HepG2 (cell line): ENCODE measurements around the gene DOK7. TPM values are rescaled to one million over a fixed set of nuclear protein-coding genes. Genes with fewer than 3 reads are reported as not detected.
A peak's percentile ranks its signal among the peaks of the same experiment; 100 is the strongest.

ENCODE experiments used
- ATAC-seq: fragments of 200-7000 bp; cut with Tn5 transposase; 3 replicates; pipeline ENCODE4 v1.9.1; 2020; ENCODE audit warnings: mild to moderate bottlenecking, moderate library complexity
- BruUV-seq: library from RNA; stranded (reverse); fragments of 400-500 nt; replicated peaks from 2 replicates; lab custom pipeline; 2021; lab: Mats Ljungman, UMichigan
- CTCF ChIA-PET: fragments of 300-600 bp; formaldehyde crosslinking; extraction: SDS; loops from one replicate; lab custom pipeline; 2021; ENCODE audit warnings: low total read pairs, inconsistent platforms, low intra/inter-chr PET ratio; lab: Yijun Ruan, JAX
- POLR2A ChIA-PET: fragments of 350-600 bp; sonication (Branson Sonifier 250); formaldehyde crosslinking; loops from one replicate; lab custom pipeline; 2020; ENCODE audit warnings: antibody characterized with exemption, inconsistent platforms; lab: Yijun Ruan, JAX
- DNase-seq: peaks from one replicate; pipeline ENCODE4 v3.0.0-alpha.2; 2015; ENCODE audit warnings: low spot score
- FAIRE-seq: peaks from 3 replicates; lab custom pipeline; 2011; peaks lifted over from hg19 to GRCh38; lab: Jason Lieb, UNC
- H2AFZ ChIP-seq: one replicate; pipeline ENCODE4 v1.6.1; 2011; ENCODE audit warnings: low read length, inconsistent platforms
- H3K27ac ChIP-seq: fragments of 300-600 bp; 3 replicates; pipeline ENCODE4 v1.8.0; 2011; ENCODE audit warnings: mixed run types, mild to moderate bottlenecking, mixed read lengths, low read length, inconsistent platforms; ENCODE audit not compliant: insufficient read depth; ENCODE audit errors: extremely low read length
- H3K27me3 ChIP-seq, 2 experiments: fragments of 200-600 bp in 1 of 2; 2 replicates in 1 of 2; 3 replicates in 1 of 2; pipeline versions ENCODE4 v1.6.0 to v1.8.0; 2011; ENCODE audit warnings: low read length in 2 of 2, mild to moderate bottlenecking in 2 of 2, moderate library complexity in 2 of 2, inconsistent platforms in 1 of 2; ENCODE audit not compliant: insufficient read depth in 2 of 2, control insufficient read depth in 1 of 2
- H3K36me3 ChIP-seq, 2 experiments: fragments of 200-600 bp in 1 of 2; replicated peaks in 1 of 2; 2 replicates in 1 of 2; 3 replicates in 1 of 2; pipeline versions ENCODE4 v1.5.1 to v1.8.0; 2011; ENCODE audit warnings: low read length in 2 of 2, inconsistent platforms in 1 of 2; ENCODE audit not compliant: insufficient read depth in 2 of 2, control insufficient read depth in 1 of 2
- H3K4me1 ChIP-seq: 2 replicates; pipeline ENCODE4 v1.5.1; 2012; ENCODE audit warnings: low read length, inconsistent platforms; ENCODE audit not compliant: insufficient read depth
- H3K4me2 ChIP-seq: 2 replicates; pipeline ENCODE4 v1.6.0; 2011; ENCODE audit warnings: low read depth, low read length, inconsistent platforms
- H3K4me3 ChIP-seq, 3 experiments: fragments of 200-600 bp in 1 of 3; sonication (generic), shearing (Covaris generic) in 1 of 3; replicated peaks in 1 of 3; 2 replicates each; pipeline ENCODE4 v1.5.1; 2011 to 2016; ENCODE audit warnings: low read length in 3 of 3, inconsistent platforms in 2 of 3, low read depth in 2 of 3, mild to moderate bottlenecking in 2 of 3, control low read depth in 1 of 3, mixed read lengths in 1 of 3; ENCODE audit not compliant: insufficient read depth in 1 of 3
- H3K79me2 ChIP-seq: one replicate; pipeline ENCODE4 v1.6.1; 2011; ENCODE audit warnings: low read length, inconsistent platforms; ENCODE audit not compliant: insufficient read depth
- H3K9ac ChIP-seq: 2 replicates; pipeline ENCODE4 v1.6.0; 2011; ENCODE audit warnings: mild to moderate bottlenecking, low read depth, low read length, inconsistent platforms; ENCODE audit not compliant: insufficient read depth
- H3K9me3 ChIP-seq: 2 replicates; pipeline ENCODE4 v1.5.1; 2012; ENCODE audit warnings: mild to moderate bottlenecking, low read length
- H4K20me1 ChIP-seq: 2 replicates; pipeline ENCODE4 v1.6.0; 2011; ENCODE audit warnings: inconsistent platforms, mild to moderate bottlenecking, low read length, moderate library complexity; ENCODE audit not compliant: insufficient read depth
- FOSL2 ChIP-seq: sonication (generic); formaldehyde crosslinking; IDR thresholded peaks from 2 replicates; pipeline ENCODE4 v1.4.0; 2020; ENCODE audit warnings: missing genetic modification reagents
- PPARG ChIP-seq: conservative IDR thresholded peaks from 2 replicates; pipeline ENCODE4 v1.6.1; 2016; ENCODE audit warnings: missing biosample characterization, missing genetic modification reagents
- RAD51 ChIP-seq: fragments of 450-650 bp; IDR thresholded peaks from 2 replicates; pipeline ENCODE4 v1.6.1; 2016; ENCODE audit warnings: borderline replicate concordance
- ZNF235 ChIP-seq: sonication (generic); formaldehyde crosslinking; IDR thresholded peaks from 2 replicates; pipeline ENCODE4 v1.8.1; 2023; ENCODE audit warnings: mild to moderate bottlenecking, missing genetic modification reagents, borderline replicate concordance
- ZNF569 ChIP-seq: sonication (generic); formaldehyde crosslinking; IDR thresholded peaks from 2 replicates; pipeline ENCODE4 v1.5.0; 2020; ENCODE audit warnings: mild to moderate bottlenecking, missing genetic modification reagents, moderate library complexity, borderline replicate concordance
- WGBS: methylation state at CpG from one replicate; pipeline ENCODE4 v1.1.6; 2017; ENCODE audit warnings: low lambda C conversion rate; 5-methylcytosine and 5-hydroxymethylcytosine counted together
- in situ Hi-C: cut with HindIII; loops from 2 replicates; pipeline ENCODE4 v1.10.0; 2017; ENCODE audit warnings: low pct_unique_long_range_greater_than_20kb; ENCODE audit not compliant: extremely low pct_ligation_motif_present
- intact Hi-C: fragments of 100-400 bp; cut with micrococcal nuclease; formaldehyde crosslinking; loops from one replicate; pipeline ENCODE4 v1.10.0; 2022; ENCODE audit not compliant: unreplicated experiment
- polyA plus RNA-seq, 8 experiments: library from polyadenylated mRNA; depleted of rRNA in 3 of 8; stranded (reverse) in 7 of 8; unstranded in 1 of 8; fragments of >200 nt; fragmentation: Illumina TruSeq in 4 of 8; extraction: Trizol in 4 of 8; gene quantifications; 2 replicates each; pipeline versions ENCODE4 v1.2.1 to v1.2.3, GENCODE V29; 2011 to 2016; ENCODE audit warnings: low read depth in 4 of 8, missing spikeins in 1 of 8, mixed read lengths in 1 of 8; ENCODE audit not compliant: insufficient read depth in 1 of 8
- total RNA-seq, 5 experiments: library from RNA; depleted of rRNA; stranded (reverse); fragments of >200 nt; fragmentation: Illumina TruSeq; extraction: Trizol; gene quantifications; 2 replicates each; pipeline ENCODE4 v1.2.3, GENCODE V29; 2016; ENCODE audit warnings: low read depth in 1 of 5
- TF ChIP-seq, protein P1 (sequence below): sonication (generic); formaldehyde crosslinking; IDR thresholded peaks from 2 replicates; pipeline ENCODE4 v1.5.0; 2020; ENCODE audit warnings: mild to moderate bottlenecking, missing genetic modification reagents
- TF ChIP-seq, protein P2 (sequence below): sonication (generic); formaldehyde crosslinking; IDR thresholded peaks from 2 replicates; pipeline ENCODE4 v1.4.0; 2020; ENCODE audit warnings: missing genetic modification reagents
- TF ChIP-seq, protein P3 (sequence below): sonication (generic); formaldehyde crosslinking; IDR thresholded peaks from 2 replicates; pipeline ENCODE4 v1.8.0; 2022; ENCODE audit warnings: missing genetic modification reagents, mild to moderate bottlenecking, borderline replicate concordance
- TF ChIP-seq, protein P4 (sequence below): sonication (generic); formaldehyde crosslinking; IDR thresholded peaks from 2 replicates; pipeline ENCODE4 v1.5.0; 2020; ENCODE audit warnings: missing genetic modification reagents
- TF ChIP-seq, protein P5 (sequence below): sonication (generic); formaldehyde crosslinking; IDR thresholded peaks from 2 replicates; pipeline ENCODE4 v1.4.0; 2020; ENCODE audit warnings: mild to moderate bottlenecking, missing genetic modification reagents
- TF ChIP-seq, protein P6 (sequence below): sonication (generic); formaldehyde crosslinking; IDR thresholded peaks from 2 replicates; pipeline ENCODE4 v1.4.0; 2020; ENCODE audit warnings: missing genetic modification reagents, low read depth, mild to moderate bottlenecking, borderline replicate concordance

DOK7 gene
- total and polyA plus RNA-seq, 2 of the 13 experiments (the other 11 are each of a cell fraction or from before 2014, with no cell fraction given) = 0.03 to 0.07 TPM

DNA sequence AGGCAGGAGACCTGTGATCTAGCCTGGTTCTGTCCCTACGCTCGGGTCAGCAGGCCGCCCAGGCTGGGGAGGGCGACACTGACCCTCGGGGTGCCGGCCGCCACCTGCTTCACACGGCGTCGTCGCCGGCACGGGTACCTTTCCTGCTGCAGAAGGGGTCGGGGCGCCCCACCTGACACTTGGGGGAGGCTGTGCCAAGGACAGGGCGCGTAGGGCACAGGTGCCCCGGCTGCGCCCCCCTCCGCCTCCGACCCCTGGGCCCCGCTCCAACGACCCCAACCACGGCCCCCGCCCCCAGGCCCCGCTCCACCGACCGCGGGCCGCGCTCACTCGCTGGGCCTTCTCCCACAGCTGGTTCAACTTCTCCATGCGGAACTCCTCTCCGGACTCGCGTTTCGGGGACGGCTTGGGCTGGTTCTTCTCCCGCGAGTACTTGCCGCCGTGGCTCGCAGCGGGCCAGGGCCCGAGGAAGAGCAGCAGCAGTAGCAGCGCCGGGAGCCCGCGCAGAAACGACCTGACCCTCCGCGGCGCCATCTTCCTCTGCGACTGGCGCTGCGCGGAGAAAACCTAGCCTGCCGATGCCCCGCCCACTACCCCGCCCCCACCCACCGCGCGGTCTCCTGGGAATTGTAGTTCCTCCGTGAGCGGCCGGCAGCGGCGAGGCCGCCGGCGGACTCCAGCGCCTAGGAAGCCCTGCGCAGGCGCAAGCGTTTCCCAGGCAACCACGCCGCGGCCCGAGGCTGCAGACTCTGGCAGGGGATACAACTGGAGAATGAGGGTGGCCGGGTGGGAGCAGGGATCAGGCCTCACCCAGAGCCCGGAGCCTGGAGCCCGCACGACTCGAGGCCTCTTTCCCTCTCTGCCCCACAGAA lies 69.0 kb downstream of the DOK7 start, which contains the start of gene LRPAP1:
Gene LRPAP1, minus strand, starts transcription at position 544 of the 872 bp plus-strand sequence. Its CDS starts 10 bp downstream, at position 534.
- no peak within 1 kb of the TSS for H2AFZ ChIP-seq
- TF ChIP-seq, protein P1, sequence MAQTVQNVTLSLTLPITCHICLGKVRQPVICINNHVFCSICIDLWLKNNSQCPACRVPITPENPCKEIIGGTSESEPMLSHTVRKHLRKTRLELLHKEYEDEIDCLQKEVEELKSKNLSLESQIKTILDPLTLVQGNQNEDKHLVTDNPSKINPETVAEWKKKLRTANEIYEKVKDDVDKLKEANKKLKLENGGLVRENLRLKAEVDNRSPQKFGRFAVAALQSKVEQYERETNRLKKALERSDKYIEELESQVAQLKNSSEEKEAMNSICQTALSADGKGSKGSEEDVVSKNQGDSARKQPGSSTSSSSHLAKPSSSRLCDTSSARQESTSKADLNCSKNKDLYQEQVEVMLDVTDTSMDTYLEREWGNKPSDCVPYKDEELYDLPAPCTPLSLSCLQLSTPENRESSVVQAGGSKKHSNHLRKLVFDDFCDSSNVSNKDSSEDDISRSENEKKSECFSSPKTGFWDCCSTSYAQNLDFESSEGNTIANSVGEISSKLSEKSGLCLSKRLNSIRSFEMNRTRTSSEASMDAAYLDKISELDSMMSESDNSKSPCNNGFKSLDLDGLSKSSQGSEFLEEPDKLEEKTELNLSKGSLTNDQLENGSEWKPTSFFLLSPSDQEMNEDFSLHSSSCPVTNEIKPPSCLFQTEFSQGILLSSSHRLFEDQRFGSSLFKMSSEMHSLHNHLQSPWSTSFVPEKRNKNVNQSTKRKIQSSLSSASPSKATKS (CRISPR knock-in tag) = no peak
- TF ChIP-seq, protein P2, sequence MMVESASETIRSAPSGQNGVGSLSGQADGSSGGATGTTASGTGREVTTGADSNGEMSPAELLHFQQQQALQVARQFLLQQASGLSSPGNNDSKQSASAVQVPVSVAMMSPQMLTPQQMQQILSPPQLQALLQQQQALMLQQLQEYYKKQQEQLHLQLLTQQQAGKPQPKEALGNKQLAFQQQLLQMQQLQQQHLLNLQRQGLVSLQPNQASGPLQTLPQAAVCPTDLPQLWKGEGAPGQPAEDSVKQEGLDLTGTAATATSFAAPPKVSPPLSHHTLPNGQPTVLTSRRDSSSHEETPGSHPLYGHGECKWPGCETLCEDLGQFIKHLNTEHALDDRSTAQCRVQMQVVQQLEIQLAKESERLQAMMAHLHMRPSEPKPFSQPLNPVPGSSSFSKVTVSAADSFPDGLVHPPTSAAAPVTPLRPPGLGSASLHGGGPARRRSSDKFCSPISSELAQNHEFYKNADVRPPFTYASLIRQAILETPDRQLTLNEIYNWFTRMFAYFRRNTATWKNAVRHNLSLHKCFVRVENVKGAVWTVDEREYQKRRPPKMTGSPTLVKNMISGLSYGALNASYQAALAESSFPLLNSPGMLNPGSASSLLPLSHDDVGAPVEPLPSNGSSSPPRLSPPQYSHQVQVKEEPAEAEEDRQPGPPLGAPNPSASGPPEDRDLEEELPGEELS (CRISPR knock-in tag) = 0 out of 2 replicates have a peak, but pooled peaks have one; percentile 18
- TF ChIP-seq, protein P3, sequence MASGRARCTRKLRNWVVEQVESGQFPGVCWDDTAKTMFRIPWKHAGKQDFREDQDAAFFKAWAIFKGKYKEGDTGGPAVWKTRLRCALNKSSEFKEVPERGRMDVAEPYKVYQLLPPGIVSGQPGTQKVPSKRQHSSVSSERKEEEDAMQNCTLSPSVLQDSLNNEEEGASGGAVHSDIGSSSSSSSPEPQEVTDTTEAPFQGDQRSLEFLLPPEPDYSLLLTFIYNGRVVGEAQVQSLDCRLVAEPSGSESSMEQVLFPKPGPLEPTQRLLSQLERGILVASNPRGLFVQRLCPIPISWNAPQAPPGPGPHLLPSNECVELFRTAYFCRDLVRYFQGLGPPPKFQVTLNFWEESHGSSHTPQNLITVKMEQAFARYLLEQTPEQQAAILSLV (CRISPR knock-in tag) = peak; percentile 71; the same call in 1 of the 2 replicates
- TF ChIP-seq RAD51 (no peak), PPARG (CRISPR knock-in tag) (no peak), FOSL2 (CRISPR knock-in tag) (peak; percentile 22; the same call in 1 of the 2 replicates), ZNF235 (no peak), ZNF569 (CRISPR knock-in tag) (no peak)
- TF ChIP-seq, protein P4, sequence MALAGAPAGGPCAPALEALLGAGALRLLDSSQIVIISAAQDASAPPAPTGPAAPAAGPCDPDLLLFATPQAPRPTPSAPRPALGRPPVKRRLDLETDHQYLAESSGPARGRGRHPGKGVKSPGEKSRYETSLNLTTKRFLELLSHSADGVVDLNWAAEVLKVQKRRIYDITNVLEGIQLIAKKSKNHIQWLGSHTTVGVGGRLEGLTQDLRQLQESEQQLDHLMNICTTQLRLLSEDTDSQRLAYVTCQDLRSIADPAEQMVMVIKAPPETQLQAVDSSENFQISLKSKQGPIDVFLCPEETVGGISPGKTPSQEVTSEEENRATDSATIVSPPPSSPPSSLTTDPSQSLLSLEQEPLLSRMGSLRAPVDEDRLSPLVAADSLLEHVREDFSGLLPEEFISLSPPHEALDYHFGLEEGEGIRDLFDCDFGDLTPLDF (CRISPR knock-in tag) = peak; percentile 46; the same call in 1 of the 2 replicates
- TF ChIP-seq, protein P5, sequence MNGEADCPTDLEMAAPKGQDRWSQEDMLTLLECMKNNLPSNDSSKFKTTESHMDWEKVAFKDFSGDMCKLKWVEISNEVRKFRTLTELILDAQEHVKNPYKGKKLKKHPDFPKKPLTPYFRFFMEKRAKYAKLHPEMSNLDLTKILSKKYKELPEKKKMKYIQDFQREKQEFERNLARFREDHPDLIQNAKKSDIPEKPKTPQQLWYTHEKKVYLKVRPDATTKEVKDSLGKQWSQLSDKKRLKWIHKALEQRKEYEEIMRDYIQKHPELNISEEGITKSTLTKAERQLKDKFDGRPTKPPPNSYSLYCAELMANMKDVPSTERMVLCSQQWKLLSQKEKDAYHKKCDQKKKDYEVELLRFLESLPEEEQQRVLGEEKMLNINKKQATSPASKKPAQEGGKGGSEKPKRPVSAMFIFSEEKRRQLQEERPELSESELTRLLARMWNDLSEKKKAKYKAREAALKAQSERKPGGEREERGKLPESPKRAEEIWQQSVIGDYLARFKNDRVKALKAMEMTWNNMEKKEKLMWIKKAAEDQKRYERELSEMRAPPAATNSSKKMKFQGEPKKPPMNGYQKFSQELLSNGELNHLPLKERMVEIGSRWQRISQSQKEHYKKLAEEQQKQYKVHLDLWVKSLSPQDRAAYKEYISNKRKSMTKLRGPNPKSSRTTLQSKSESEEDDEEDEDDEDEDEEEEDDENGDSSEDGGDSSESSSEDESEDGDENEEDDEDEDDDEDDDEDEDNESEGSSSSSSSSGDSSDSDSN = peak; percentile 74; the same call in 1 of the 2 replicates
- TF ChIP-seq, protein P6, sequence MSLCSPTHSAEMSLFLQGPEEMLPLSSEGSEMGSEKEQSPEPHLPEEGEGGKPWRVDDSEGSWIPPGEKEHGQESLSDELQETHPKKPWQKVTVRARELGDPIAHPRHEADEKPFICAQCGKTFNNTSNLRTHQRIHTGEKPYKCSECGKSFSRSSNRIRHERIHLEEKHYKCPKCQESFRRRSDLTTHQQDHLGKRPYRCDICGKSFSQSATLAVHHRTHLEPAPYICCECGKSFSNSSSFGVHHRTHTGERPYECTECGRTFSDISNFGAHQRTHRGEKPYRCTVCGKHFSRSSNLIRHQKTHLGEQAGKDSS (CRISPR knock-in tag) = peak; percentile 60; the same call in 1 of the 2 replicates

More for the DNA sequence above, 69.0 kb downstream of the DOK7 start, which contains the start of gene LRPAP1:
- Histone ChIP-seq H3K9ac (peak within 1 kb of the TSS; percentile 85), H3K36me3 (peaks cover 9 to 22% of the 10 kb centered on the region in 2 experiments; a peak in 4 of 5 replicates), H3K4me1 (peaks cover 28% of the 10 kb centered on the region), H3K9me3 (no peaks in the 10 kb centered on the region), H3K79me2 (peaks cover 38% of the 10 kb centered on the region), H4K20me1 (peaks cover 12% of the 10 kb centered on the region; the same call in 1 of the 2 replicates), H3K4me3 (peak within 1 kb of the TSS; percentile 90 to 99 (median 98)), H3K4me2 (peak within 1 kb of the TSS; percentile 100), H3K27ac (peak within 1 kb of the TSS; percentile 63), H3K27me3 (peaks cover 0 to 7% of the 10 kb centered on the region in 2 experiments; a peak in 2 of 5 replicates)
- 0% methylated on average over 5 of the region's 84 CpGs for WGBS
- FAIRE-seq = no peak
- intact Hi-C loops = no loop called here
- BruUV-seq = no TSS peak
- ATAC-seq = peak; percentile 93
- in situ Hi-C loops = no loop called here
- DNase-seq = peak; percentile 80
- POLR2A ChIA-PET = no interaction called here
- CTCF ChIA-PET = no interaction called here
